DMS79 treated with DMSO at 0.1 percent for 48 hours (cell line): ENCODE data around the gene SYNDIG1.

Source experiments
- DNase-seq: peaks from one replicate; lab custom pipeline; 2025; lab: John Stamatoyannopoulos, UW

Gene SYNDIG1

GRCh38 chr20:24694157-24694726 lies 224.8 kb downstream of the SYNDIG1 start:
- no peak for DNase-seq

- DNase-seq = no peak
Observed at GRCh38 chr20:24694727-24695528, 225.5 kb downstream of the SYNDIG1 start.

- no peak for DNase-seq
Observed at GRCh38 chr20:24695529-24696225, 226.2 kb downstream of the SYNDIG1 start.

GRCh38 chr20:24696396-24696795 lies 227.0 kb downstream of the SYNDIG1 start:
- no peak for DNase-seq

GRCh38 chr20:24697411-24697810 lies 228.0 kb downstream of the SYNDIG1 start:
- no peak for DNase-seq

GRCh38 chr20:24698189-24698588 lies 228.8 kb downstream of the SYNDIG1 start:
- no peak for DNase-seq

- no peak for DNase-seq
Observed at GRCh38 chr20:24698706-24699206, 229.3 kb downstream of the SYNDIG1 start.

GRCh38 chr20:24699321-24700165 lies 230.1 kb downstream of the SYNDIG1 start:
- peak; percentile 28 for DNase-seq

- DNase-seq = no peak
Observed at GRCh38 chr20:24700166-24700860, 230.9 kb downstream of the SYNDIG1 start.

GRCh38 chr20:24701027-24701426 lies 231.6 kb downstream of the SYNDIG1 start:
- DNase-seq = no peak

- DNase-seq = peak; percentile 20
Observed at GRCh38 chr20:24701668-24702067, 232.2 kb downstream of the SYNDIG1 start.

- no peak for DNase-seq
Observed at GRCh38 chr20:24702501-24703283, 233.3 kb downstream of the SYNDIG1 start.

GRCh38 chr20:24703284-24703610 lies 233.8 kb downstream of the SYNDIG1 start:
- no peak for DNase-seq

GRCh38 chr20:24704899-24705298 lies 235.5 kb downstream of the SYNDIG1 start:
- DNase-seq = no peak

- DNase-seq = no peak
Observed at GRCh38 chr20:24705486-24705885, 236.1 kb downstream of the SYNDIG1 start.

GRCh38 chr20:24708411-24709295 lies 239.2 kb downstream of the SYNDIG1 start:
- no peak for DNase-seq
